Neural cell (in vitro differentiated cells): Measurements from ENCODE around the gene ERI2.

ENCODE experiments used
- CTCF ChIP-seq: fragments of 450-650 bp; IDR thresholded peaks from 2 replicates; pipeline ENCODE4 v1.5.1; 2014; ENCODE audit warnings: antibody characterized with exemption, mild to moderate bottlenecking, moderate library complexity; ENCODE audit not compliant: poor library complexity, severe bottlenecking
- EP300 ChIP-seq: fragments of 450-650 bp; conservative IDR thresholded peaks from 2 replicates; pipeline ENCODE4 v1.6.1; 2014; ENCODE audit warnings: antibody characterized with exemption, mild to moderate bottlenecking, moderate library complexity; ENCODE audit not compliant: poor library complexity, severe bottlenecking
- EZH2 ChIP-seq: fragments of 200-600, 300-800 bp; shearing (Covaris generic), sonication (generic); IDR thresholded peaks from 2 replicates; pipeline ENCODE4 v1.6.1; 2014; ENCODE audit warnings: antibody characterized with exemption, low read length, borderline replicate concordance, mild to moderate bottlenecking; ENCODE audit not compliant: insufficient read depth, poor library complexity, severe bottlenecking
- MXI1 ChIP-seq: fragments of 450-650 bp; conservative IDR thresholded peaks from 2 replicates; pipeline ENCODE4 v1.6.1; 2014; ENCODE audit warnings: antibody characterized with exemption, mild to moderate bottlenecking; ENCODE audit not compliant: poor library complexity, severe bottlenecking
- RAD21 ChIP-seq: fragments of 450-650 bp; conservative IDR thresholded peaks from 2 replicates; pipeline ENCODE4 v1.6.1; 2014; ENCODE audit warnings: antibody characterized with exemption, mild to moderate bottlenecking, moderate library complexity
- REST ChIP-seq: IDR thresholded peaks from 2 replicates; pipeline ENCODE4 v1.6.1; 2012; ENCODE audit warnings: borderline replicate concordance
- TAF1 ChIP-seq: IDR thresholded peaks from 2 replicates; pipeline ENCODE4 v1.6.1; 2012; ENCODE audit warnings: low read depth

- TF ChIP-seq TAF1 (no peak), RAD21 (no peak), CTCF (no peak), EZH2 (no peak), MXI1 (no peak), REST (no peak), EP300 (no peak)
Observed at GRCh38 chr16:20750558-20750957, 55.7 kb downstream of the ERI2 start.
